Posterior cingulate gyrus (tissue), 11 donors: Measurements from ENCODE around the gene KCNJ11.
A peak's percentile ranks its signal among the peaks of the same experiment; 100 is the strongest.
"Not testable (repeated sequence)": the region's sequence is repeated elsewhere in the genome, so short reads cannot be mapped to it uniquely, and the experiment has no call there.

Experiments used
- DNase-seq, 10 donors: peaks; one replicate each; pipeline versions ENCODE4 v3.0.0 to v3.0.0-alpha.2; 2020 to 2021; ENCODE audit warnings: mixed read lengths in 3 of 10
- intact Hi-C: fragments of 100-400 bp; cut with DNase I; formaldehyde crosslinking; loops from one replicate; pipeline ENCODE4 v1.15.1; 2023

The KCNJ11 gene

DNA sequence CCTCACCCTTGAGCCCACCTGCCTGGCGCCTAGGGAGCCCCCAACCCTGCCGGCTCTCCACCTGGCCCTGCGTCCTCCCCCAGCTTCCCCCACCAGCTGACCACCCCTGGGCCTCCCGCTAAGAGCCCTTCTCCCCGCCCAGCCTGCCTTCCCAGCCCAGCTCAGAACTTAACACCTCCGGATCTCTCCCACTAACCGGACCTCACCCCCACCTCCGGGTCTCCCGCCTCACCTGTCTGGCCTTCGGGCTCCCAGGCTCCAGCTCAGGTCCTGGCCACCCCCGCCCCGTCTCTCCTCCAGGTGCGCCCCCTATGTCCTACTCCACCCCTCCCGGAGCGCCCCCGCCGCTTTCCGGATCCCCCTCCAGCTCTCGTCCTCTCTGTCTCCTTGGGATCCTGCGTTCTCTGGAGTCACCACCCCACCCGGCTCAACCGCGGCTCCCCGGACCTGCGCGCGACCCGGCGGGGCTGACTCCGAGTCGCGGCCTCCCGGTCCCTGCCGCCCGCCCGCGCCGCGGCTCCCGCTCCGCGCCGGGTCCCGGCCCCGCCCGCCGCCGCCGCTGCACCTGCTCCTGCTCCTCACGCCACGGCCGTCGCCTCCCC lies at the start of gene KCNJ11:
Gene KCNJ11, minus strand, starts transcription at position 51 of the 602 bp plus-strand sequence. CDS start 568 bp downstream, outside the sequence.
- intact Hi-C loops, result no loop called here
- DNase-seq, result no peak

DNA sequence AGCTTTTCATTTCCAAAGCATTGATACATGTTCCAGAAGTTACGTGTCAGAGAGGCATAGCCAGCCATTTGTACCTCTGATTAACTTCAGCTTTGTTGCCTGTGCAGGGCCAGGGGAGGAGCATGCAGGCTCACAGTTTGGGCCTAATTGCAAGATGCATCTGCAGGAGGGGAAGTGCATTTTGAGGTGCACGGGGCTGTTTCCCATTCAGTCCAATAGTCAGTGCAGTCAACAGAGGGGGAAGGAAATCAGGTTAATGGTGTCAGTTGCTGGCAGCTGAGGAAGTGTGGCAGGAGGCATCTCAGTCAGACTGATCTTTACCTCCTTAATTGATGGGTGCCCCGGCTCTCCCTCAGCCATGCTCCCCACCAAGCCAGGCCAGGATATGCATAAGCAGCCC lies 48.9 kb upstream of the KCNJ11 start:
- intact Hi-C loops, result no loop called here

GRCh38 chr11:17434108-17434507 lies 45.6 kb upstream of the KCNJ11 start:
- intact Hi-C loops, result no loop called here
- DNase-seq, result no peak

More for the DNA sequence above, 48.9 kb upstream of the KCNJ11 start:
- no peak for DNase-seq

DNA sequence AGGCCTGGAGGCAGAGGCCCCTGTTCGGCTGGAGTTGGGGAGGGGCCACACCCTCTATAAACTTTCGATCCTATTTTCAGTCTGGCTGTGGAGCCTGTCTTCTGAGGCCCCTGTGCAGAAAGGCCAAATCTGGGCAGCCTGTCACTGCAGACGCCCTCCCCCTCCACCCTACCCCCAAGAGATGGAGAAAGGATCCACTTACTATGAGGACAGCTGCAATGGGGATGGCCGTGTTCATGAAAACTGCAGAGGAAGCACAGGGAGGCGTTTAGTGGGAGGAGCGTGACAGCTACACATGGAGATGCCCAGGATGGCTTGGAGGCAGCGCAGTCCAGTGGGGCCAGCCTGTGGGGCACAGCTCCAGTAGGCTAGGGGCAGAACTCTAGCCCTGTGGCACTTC lies 43.5 kb upstream of the KCNJ11 start:
- peak in 3 of 10 donors; percentile 22 to 89 (median 84) for DNase-seq
- intact Hi-C loops, result no loop called here

- intact Hi-C loops, result no loop called here
- DNase-seq, result peak in 1 of 10 donors; percentile 49
These were observed 42.7 kb upstream of the KCNJ11 start for GRCh38 chr11:17431139-17431538.

GRCh38 chr11:17430616-17431015 lies 42.2 kb upstream of the KCNJ11 start:
- intact Hi-C loops, result no loop called here
- peak in 1 of 10 donors; percentile 76 for DNase-seq

DNA sequence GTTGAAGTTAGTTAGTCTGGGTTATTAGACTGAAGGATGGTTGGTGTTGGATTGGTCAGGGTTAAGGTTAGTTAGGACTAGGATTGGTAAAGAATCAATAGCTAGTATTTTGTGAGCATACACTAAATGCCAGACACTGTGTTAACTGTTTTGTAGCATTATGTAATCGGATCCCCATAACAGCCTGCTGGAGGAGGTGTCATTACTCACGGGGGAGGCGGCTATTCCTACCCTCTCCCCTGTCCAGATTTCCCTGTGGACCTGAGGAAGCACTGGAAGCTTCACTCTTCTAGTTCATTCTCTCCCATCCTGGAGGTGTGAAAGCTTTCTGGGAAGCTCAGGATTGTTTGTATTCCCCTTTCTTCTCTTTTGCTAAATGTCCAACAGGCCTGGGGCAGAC lies 40.5 kb upstream of the KCNJ11 start:
- peak in 1 of 10 donors; percentile 65 for DNase-seq
- intact Hi-C loops, result no loop called here

GRCh38 chr11:17428261-17428660 lies 39.8 kb upstream of the KCNJ11 start:
- intact Hi-C loops, result no loop called here
- DNase-seq, result peak in 1 of 10 donors; percentile 71

DNA sequence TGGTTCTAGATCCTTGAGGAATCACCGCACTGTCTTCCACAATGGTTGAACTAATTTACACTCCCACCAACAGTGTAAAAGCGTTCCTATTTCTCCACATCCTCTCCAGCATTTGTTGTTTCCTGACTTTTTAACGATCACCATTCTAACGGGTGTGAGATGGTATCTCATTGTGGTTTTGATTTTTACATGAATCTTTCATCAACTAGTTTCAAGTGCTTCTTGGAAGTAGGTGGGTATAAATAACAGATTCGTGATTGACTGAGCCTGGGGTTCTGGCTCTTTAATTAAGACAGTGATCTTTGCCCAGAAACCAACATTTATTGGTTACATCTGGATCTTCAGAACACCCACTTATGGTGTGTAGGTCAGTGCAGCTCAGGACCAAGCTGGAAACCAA lies 37.8 kb upstream of the KCNJ11 start:
- intact Hi-C loops, DNase-seq: not testable (repeated sequence)

DNA sequence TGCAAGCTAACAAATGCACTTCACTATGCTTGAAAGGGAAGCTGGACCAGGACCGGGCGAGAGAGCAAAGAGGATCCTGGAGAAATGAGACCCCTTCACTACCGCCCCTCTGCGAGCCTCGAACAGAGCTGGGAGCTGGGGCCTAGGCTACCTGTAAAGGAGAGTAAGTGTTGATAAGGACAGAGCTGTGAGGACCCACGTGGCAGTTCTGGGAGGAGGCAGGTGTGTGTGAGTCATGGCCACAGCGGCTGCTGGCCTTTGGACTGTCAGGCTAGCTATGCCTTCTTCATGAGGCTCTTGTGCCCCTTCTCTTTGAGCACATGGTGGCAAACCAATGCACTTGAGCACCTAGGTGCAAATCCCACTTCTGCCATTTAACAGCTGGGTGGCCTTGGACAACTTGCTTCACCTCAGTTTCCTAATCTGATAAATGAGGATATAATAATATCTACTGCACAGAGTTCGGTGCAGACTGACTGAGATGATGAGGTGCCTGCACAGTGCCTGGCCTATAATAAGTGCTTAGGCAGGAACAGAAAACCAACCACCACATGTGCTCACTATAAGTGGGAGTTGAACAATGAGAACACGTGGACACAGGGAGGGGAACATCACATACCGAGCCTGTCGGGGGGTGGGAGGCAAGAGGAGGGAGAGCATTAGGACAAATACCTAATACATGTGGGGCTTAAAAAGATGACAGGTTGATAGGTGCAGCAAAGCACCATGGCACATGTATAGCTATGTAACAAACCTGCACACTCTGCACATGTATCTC lies 35.3 kb upstream of the KCNJ11 start:
- peak in 2 of 10 donors; percentile 59 to 67 for DNase-seq
- intact Hi-C loops, result no loop called here

- intact Hi-C loops, result no loop called here
- peak in 3 of 10 donors; percentile 12 to 74 (median 65) for DNase-seq
These were observed 33.3 kb upstream of the KCNJ11 start for GRCh38 chr11:17421781-17422180.

DNA sequence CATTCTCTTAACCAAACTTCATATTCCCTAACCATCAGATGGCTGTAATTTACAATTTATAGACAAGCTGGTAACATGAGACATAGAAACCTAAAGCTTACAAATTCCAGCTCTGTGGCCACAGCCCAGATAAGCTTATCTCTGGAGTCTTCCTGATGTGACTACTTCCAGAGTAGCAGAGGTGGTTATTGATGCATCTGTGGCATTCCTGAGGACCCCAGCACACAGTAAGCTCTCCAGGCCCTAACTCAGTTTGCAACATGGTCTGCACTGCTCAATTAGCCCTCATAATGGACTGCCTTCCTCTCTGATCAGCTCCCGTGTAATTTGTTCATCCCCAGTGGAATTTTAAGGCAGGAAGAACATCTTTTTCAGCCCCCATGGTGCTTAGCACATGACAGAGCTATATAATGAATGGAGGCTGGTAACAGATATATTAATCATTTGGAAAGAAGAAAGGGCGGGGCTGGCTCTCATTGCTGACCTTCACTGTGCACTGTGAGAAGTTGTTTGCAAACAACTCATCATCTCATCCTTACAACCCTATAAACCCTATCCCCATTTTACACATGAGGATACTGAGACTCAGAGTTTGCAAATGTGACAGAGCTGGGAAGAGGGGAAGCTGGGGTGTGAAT lies 30.1 kb upstream of the KCNJ11 start:
- intact Hi-C loops, result no loop called here

DNA sequence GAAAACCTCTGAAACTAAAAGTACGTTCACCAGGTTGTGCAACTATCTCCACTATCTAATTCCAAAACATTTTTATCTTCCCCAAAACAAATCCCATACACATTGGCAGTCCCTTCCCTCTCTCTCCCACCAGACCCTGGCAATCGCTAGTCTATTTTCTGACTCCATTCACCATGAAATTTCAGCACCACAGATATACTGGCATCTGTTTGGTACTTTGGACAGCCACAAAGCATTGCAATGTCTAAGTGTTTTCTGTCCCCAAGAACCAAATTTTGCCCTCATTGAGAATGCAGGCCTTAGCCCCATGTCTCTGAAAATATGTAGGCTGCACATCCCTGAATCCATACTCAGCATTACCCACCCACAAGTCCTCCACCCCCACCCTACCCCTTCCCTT lies 28.0 kb upstream of the KCNJ11 start:
- intact Hi-C loops, result no loop called here

More for the DNA sequence above, 30.1 kb upstream of the KCNJ11 start:
- DNase-seq, result peak in 3 of 10 donors; percentile 1 to 11 (median 5)

GRCh38 chr11:17415523-17416104 lies 27.2 kb upstream of the KCNJ11 start:
- intact Hi-C loops, result no loop called here
- DNase-seq, result peak in 3 of 10 donors; percentile 40 to 75 (median 68)

More for the DNA sequence above, 28.0 kb upstream of the KCNJ11 start:
- no peak for DNase-seq

- intact Hi-C loops, result no loop called here
- peak in 2 of 10 donors; percentile 21 to 35 for DNase-seq
These were observed 26.5 kb upstream of the KCNJ11 start for GRCh38 chr11:17414992-17415391.

- intact Hi-C loops, result no loop called here
- DNase-seq, result peak in 2 of 10 donors; percentile 29 to 78
These were observed 25.9 kb upstream of the KCNJ11 start for GRCh38 chr11:17414317-17414737.

DNA sequence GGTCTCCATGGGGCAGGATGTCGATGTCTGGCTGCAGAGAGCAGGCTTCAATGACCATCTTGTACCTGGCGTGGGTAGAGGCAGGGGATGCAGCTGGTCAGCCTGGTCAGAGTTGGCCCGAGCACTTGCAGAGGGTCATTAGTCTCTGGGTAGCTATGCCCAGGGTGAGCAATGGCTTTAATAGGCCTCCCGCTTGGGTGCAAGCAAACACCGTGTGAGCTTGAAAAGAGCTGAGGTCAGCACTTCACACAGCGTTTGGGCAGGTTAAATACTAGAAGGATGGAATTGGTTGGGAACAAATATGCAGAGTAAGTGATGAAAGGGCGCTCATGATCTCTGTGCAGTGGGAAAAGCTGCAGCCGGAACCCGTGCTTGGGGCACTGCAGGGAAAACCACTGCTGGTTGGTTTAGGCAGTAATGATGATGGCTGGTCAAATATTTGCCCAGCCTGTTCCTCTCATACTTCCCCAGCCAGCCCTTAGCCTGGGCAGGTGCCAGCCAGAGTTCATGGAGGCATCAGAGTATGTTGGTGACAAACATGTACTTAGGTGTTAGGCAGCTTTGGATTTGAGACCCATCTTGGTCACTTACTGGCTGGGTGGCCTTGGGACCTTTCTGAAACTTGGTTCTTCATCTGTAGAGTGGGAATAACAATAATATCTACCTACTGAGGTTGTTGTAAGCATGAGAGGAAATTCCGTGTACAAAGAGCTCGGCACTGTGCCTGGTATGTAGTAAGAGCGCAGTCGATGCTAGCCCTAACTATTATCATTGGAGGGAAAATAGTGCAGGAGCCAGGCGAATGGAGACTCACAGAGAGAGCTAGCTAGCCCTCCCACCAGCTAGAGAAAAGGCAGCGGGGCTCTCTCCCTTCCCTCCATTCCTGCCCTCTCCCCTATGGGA lies 25.2 kb upstream of the KCNJ11 start:
- intact Hi-C loops, result no loop called here
- peak in 3 of 10 donors; percentile 11 to 72 (median 35) for DNase-seq

DNA sequence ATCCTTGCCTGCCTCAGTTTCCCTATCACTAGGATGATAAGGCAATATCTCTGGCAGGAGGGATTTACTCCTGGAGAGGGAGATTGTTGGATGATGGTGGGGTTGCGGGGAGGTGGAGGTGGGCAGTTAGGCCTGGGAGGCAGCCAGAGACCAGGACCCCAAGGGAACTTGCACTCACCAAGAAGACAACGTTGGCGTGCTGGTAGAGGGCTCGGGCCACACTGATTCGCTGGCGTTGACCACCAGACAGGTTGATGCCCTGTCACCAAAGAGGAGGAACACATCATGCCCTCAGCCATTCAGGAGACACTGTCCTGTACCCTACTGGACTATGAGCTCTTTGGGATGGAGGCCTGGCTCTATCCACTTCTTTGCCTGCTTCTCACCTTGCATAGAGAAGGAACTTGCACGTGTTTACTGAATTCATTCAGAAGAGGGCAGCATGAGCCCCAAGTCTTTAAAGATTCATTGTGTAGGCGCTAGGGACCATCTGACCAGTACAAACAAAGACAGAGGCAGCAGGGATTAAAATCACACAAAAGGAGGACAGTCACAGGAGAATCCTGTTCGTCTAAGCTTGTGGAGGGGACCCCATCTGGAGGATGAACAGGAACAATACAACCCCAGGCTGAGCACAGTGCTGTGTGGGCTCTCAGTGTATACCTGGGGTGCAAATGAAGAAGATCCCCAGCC lies 24.2 kb upstream of the KCNJ11 start:
- peak in 2 of 10 donors; percentile 18 to 58 for DNase-seq
- intact Hi-C loops, result no loop called here

DNA sequence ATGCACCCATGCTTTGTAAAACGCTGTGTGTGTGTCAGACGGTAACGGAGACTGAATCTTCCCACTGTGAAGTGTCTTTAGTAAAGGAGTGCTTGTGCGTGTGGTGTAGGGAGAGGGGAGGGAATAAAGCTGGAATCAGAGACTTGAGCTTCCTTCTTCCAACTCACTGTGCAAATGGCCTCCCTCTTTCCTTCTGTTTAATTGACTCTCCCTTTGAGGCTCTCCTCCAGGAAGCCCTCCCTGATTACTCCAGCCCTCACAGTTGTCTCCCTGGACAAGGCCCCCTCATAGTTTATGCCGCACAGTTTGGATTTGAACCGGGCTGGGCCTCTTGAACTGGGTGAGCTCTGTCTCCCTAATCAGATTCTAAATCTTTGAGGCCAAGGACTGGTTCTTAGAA lies 23.0 kb upstream of the KCNJ11 start:
- intact Hi-C loops, result no loop called here
- peak in 1 of 10 donors; percentile 21 for DNase-seq
